WERI-Rb-1 (cell line): Measurements from ENCODE around the gene PADI3.
A peak's percentile ranks its signal among the peaks of the same experiment; 100 is the strongest.

Source experiments
- DNase-seq: peaks from one replicate; pipeline ENCODE4 v3.0.0-alpha.2; 2020
- H3K27ac ChIP-seq: fragments of 250-450 bp; sonication (Bioruptor Pico); 2 replicates; pipeline ENCODE4 v1.5.1; 2020; ENCODE audit warnings: mild to moderate bottlenecking, moderate library complexity
- H3K27me3 ChIP-seq: fragments of 250-450 bp; sonication (Bioruptor Pico); 2 replicates; pipeline ENCODE4 v1.5.1; 2021; ENCODE audit warnings: mild to moderate bottlenecking, low read depth, moderate library complexity; ENCODE audit not compliant: insufficient read depth, severe bottlenecking
- H3K36me3 ChIP-seq: fragments of 250-450 bp; sonication (Bioruptor Pico); 2 replicates; pipeline ENCODE4 v1.5.1; 2020; ENCODE audit warnings: mild to moderate bottlenecking, moderate library complexity
- H3K4me3 ChIP-seq: 2 replicates; pipeline ENCODE4 v1.5.1; 2011; ENCODE audit warnings: low read depth, mild to moderate bottlenecking, control low read depth, low read length
- H3K9me3 ChIP-seq: fragments of 250-450 bp; sonication (Bioruptor Pico); 2 replicates; pipeline ENCODE4 v1.5.1; 2021; ENCODE audit warnings: mild to moderate bottlenecking, moderate library complexity; ENCODE audit not compliant: severe bottlenecking
- TF ChIP-seq, protein P1 (sequence below): IDR thresholded peaks from 2 replicates; pipeline ENCODE4 v1.5.1; 2011; ENCODE audit warnings: low read depth, mild to moderate bottlenecking, control low read depth, inconsistent platforms, low read length

PADI3 gene

GRCh38 chr1:17216078-17216477, 32.8 kb upstream of the PADI3 start:
- H3K27me3 ChIP-seq, result no peaks in the 10 kb centered on the region
- no peaks in the 10 kb centered on the region for H3K9me3 ChIP-seq
- H3K27ac ChIP-seq, result no peak overlapping the region
- TF ChIP-seq, protein P1, sequence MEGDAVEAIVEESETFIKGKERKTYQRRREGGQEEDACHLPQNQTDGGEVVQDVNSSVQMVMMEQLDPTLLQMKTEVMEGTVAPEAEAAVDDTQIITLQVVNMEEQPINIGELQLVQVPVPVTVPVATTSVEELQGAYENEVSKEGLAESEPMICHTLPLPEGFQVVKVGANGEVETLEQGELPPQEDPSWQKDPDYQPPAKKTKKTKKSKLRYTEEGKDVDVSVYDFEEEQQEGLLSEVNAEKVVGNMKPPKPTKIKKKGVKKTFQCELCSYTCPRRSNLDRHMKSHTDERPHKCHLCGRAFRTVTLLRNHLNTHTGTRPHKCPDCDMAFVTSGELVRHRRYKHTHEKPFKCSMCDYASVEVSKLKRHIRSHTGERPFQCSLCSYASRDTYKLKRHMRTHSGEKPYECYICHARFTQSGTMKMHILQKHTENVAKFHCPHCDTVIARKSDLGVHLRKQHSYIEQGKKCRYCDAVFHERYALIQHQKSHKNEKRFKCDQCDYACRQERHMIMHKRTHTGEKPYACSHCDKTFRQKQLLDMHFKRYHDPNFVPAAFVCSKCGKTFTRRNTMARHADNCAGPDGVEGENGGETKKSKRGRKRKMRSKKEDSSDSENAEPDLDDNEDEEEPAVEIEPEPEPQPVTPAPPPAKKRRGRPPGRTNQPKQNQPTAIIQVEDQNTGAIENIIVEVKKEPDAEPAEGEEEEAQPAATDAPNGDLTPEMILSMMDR, result no peak
- DNase-seq, result no peak
- H3K4me3 ChIP-seq, result no peak overlapping the region
- no peaks in the 10 kb centered on the region for H3K36me3 ChIP-seq

DNA sequence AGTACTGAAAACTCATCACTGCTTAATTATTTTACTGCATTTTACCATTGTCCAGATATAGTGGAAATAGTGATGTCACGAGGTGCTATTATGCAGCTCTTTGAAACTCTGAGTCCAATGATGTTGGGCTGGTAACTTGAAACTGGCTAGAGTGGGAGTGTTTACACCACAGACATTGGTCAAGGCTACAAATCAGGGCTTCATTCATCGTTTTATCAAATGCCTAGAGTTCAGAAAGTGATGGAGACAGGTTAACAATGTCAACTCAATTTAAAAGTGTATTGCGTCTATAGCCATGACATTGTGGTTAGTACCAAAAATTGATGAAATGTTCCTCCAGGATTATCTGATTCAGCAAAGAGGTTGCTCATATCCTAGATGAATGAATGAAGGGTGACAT, 31.3 kb upstream of the PADI3 start:
- Histone ChIP-seq H3K4me3 (no peak overlapping the region), H3K27me3 (no peaks in the 10 kb centered on the region), H3K9me3 (no peaks in the 10 kb centered on the region), H3K36me3 (no peaks in the 10 kb centered on the region), H3K27ac (no peak overlapping the region)
- TF ChIP-seq, protein P1, result no peak
- DNase-seq, result no peak

DNA sequence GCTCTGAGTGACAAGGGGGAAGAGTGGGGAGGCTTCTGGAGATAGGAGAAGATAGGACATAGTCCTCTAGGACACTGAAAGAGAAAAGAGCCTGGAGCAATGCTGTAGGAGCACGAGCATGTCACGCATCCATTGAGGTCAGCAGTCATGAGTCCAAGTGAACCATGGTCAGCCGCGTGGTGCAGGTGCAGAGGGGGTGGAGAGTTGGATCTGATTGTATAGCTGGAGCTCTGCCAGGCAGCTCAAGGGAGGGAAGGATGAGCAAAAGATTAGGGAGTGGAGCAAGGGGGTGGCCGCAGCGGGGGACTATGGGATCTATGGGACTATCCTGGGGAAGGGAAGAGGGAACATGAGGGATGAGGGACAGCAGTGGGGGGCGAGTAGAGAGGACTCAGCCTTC, 30.0 kb upstream of the PADI3 start:
- peak; percentile 25 for DNase-seq
- Histone ChIP-seq H3K4me3 (no peak overlapping the region), H3K36me3 (no peaks in the 10 kb centered on the region), H3K27me3 (no peaks in the 10 kb centered on the region), H3K9me3 (no peaks in the 10 kb centered on the region), H3K27ac (no peak overlapping the region)
- TF ChIP-seq, protein P1, result no peak

DNA sequence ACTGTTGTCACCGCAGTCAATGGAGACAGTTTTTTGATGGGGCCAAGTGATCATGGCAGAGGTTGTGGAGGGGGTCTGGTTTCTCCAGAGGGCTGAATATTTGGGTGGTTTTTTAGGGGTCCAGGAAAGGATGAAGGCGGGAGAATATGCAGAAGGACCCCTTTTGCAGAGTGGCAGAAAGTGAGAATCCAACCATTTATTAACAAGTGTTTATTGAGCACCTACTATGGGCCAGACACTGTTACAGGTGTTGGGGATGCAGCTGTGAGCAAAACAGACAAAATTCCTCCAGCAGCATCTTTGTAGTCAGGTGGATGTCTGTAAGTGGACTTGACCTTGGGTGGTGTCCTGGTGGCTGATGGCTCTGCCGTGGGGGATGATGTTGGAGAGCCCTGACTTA, 28.6 kb upstream of the PADI3 start:
- no peaks in the 10 kb centered on the region for H3K9me3 ChIP-seq
- H3K4me3 ChIP-seq, result no peak overlapping the region
- H3K27me3 ChIP-seq, result no peaks in the 10 kb centered on the region
- no peak overlapping the region for H3K27ac ChIP-seq
- TF ChIP-seq, protein P1, result no peak
- DNase-seq, result no peak
- no peaks in the 10 kb centered on the region for H3K36me3 ChIP-seq

- TF ChIP-seq, protein P1, result no peak
- Histone ChIP-seq H3K36me3 (no peaks in the 10 kb centered on the region), H3K27ac (no peak overlapping the region), H3K9me3 (no peaks in the 10 kb centered on the region), H3K27me3 (no peaks in the 10 kb centered on the region), H3K4me3 (no peak overlapping the region)
- DNase-seq, result no peak
These were observed 26.3 kb upstream of the PADI3 start for GRCh38 chr1:17222557-17222956.

DNA sequence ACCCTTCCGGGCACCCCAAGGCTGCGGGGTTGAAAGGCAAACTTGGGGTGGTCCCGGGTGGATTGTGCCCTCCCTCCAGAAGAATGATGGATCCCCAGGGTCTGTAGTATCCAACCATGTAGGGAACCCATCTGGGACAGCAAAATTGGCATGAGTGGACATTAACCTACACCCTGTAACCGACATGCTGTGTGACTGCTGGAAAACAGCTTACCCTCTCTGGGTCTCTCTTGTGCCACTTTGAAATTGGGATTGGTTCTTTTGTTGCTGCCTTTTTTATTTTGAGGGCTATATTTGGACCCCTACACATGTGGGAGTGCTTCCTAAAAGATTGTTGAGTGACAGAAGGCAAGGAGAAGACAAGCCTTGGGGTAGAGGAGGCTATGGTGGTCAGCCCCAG, 24.5 kb upstream of the PADI3 start:
- H3K36me3 ChIP-seq, result no peaks in the 10 kb centered on the region
- no peak overlapping the region for H3K27ac ChIP-seq
- no peaks in the 10 kb centered on the region for H3K27me3 ChIP-seq
- H3K9me3 ChIP-seq, result no peaks in the 10 kb centered on the region
- H3K4me3 ChIP-seq, result no peak overlapping the region
- no peak for DNase-seq
- TF ChIP-seq, protein P1, result no peak
